GM18511 (cell line): ENCODE results near the gene ACACB.

Source experiments
- ATAC-seq: cut with Tn5 transposase; IDR thresholded peaks from one replicate; pipeline ENCODE4 v1.9.1; 2021; ENCODE audit warnings: mild to moderate bottlenecking, moderate library complexity; ENCODE audit not compliant: unreplicated experiment

The ACACB gene

GRCh38 chr12:109247831-109248654 lies 131.7 kb downstream of the ACACB start:
- no peak for ATAC-seq

DNA sequence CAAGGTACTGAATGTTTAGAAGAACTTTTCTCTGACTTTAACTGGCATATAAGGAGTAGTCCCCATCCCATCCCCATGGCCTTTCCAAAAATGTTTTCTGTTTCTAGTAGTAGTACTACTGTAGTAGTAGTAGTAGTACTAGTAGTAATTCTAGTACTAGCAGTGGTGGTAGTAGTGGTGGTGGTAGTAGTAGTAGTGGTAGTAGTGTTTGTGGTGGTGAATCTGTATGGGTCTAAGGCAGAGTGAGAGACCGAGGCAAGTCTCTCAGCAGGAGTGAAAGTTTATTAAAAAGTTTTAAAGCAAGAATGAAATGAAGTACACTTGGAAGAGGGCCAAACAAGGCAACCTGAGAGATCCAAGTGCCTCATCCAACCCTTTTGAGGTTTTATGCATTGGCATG lies 134.1 kb downstream of the ACACB start:
- no peak for ATAC-seq

GRCh38 chr12:109252799-109253198 lies 136.4 kb downstream of the ACACB start:
- no peak for ATAC-seq

DNA sequence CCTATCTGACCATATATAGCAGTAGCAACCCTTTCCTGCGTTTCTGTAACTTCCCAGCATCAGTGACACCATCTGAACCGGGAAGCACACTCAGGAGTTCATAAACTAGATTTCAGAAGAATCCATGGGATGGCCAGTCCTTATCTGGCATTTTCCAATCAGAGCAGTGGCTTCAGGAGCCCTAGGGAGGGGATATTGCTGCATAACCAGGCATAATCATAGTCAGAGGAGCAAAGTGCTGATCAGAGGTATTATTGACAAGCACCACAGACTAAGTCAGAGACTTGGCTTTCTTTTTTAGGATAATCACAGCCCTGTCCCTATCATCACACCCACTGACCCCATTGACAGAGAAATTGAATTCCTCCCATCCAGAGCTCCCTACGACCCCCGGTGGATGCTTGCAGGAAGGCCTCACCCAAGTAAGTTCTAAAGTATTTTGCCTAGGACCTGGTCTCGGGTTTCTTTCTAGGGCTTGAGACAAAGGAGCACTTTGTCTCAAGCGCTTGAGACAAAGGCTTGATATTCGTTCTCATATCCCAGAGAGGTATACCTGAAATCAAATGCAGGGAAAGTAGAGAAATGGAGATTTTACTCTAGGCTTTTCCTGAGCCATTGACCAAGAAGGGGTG lies 137.6 kb downstream of the ACACB start:
- no peak for ATAC-seq

- no peak for ATAC-seq
Measured at GRCh38 chr12:109255377-109255776, 139.0 kb downstream of the ACACB start.

GRCh38 chr12:109256011-109256410 lies 139.6 kb downstream of the ACACB start:
- no peak for ATAC-seq

- no peak for ATAC-seq
Measured at GRCh38 chr12:109258201-109258600, 141.8 kb downstream of the ACACB start.

- no peak for ATAC-seq
Measured at GRCh38 chr12:109258607-109259544, 142.5 kb downstream of the ACACB start.

GRCh38 chr12:109259545-109259895 lies 143.1 kb downstream of the ACACB start:
- no peak for ATAC-seq

DNA sequence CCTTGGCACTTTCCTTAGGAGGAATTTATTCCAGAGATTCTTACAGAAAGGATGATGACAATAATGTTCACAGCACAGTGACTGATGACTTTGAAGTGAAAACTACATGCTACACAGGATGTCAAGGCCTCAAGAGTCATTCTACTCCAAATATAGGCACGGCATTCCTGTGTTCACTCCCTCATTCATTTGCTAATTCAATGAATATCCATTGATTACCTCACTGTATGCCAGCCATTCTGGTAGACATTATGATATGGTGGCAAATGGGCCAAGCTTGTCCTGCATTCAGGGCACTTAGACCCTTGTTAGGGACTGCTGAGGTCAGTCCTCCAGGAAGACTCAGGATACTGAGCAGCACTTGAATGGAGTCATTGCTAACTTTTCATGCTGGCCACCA lies 144.7 kb downstream of the ACACB start:
- ATAC-seq: no peak

- ATAC-seq: no peak
Measured at GRCh38 chr12:109261939-109262338, 145.6 kb downstream of the ACACB start.

GRCh38 chr12:109263439-109263838 lies 147.1 kb downstream of the ACACB start:
- ATAC-seq: no peak

DNA sequence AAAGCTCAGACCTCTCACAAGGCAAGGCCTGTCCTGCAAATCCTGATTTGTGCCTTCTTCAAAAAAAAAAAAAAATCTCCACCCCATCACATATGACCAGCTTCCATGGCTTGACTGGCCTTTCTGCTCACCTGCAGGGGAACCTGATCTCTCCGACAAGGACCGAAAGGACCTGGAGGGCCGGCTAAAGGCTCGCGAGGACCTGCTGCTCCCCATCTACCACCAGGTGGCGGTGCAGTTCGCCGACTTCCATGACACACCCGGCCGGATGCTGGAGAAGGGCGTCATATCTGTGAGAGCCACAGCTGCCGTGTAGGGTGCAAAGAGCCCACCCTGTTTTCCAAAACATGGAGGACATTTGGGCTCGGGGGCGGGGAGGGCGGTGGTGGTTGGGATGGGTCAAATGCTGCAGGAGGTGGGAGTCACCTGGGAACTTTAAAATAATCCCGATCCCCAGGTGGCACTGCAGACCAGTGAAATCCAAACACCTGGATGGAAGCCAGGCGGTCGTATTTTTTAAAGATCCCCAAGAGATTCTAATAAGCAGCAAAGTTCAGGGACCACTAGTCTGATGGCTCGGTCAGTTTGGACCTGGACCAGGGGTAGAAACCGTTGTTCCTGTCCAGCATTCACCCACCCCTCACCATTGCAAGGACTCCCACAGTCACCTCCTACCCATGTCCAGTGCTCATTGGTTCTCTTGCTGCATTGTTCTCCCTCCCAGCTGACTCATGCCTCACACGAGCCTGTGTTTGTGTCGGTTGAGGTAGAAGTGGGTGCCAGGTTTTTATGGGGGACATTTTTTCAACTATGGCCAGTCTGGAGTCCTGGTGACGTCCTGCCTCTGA lies 147.9 kb downstream of the ACACB start:
- no peak for ATAC-seq

GRCh38 chr12:109264943-109265650 lies 148.7 kb downstream of the ACACB start:
- ATAC-seq: no peak

GRCh38 chr12:109266106-109266879 lies 149.9 kb downstream of the ACACB start:
- ATAC-seq: no peak

- ATAC-seq: no peak
Measured at GRCh38 chr12:109267361-109267760, 151.0 kb downstream of the ACACB start.

- no peak for ATAC-seq
Measured at GRCh38 chr12:109268896-109269295, 152.5 kb downstream of the ACACB start.

DNA sequence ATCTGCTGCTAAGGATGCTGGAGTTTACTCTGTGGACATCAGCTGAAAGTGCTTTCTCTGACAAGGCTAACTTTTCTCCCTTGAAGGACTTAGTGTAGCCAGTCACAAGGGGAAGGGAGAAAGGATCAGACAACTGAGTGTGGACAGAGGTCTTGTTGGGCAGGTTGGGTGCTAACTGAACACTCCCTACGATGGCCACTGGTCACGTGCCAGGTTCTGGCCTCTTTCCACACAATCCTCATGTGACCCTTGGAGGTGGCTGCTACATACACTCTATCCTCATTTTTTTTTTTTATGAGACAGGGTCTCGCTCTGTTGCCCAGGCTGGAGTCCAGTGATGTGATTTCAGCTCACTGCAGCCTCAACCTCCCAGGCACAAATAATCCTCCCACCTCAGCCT lies 153.0 kb downstream of the ACACB start:
- no peak for ATAC-seq

DNA sequence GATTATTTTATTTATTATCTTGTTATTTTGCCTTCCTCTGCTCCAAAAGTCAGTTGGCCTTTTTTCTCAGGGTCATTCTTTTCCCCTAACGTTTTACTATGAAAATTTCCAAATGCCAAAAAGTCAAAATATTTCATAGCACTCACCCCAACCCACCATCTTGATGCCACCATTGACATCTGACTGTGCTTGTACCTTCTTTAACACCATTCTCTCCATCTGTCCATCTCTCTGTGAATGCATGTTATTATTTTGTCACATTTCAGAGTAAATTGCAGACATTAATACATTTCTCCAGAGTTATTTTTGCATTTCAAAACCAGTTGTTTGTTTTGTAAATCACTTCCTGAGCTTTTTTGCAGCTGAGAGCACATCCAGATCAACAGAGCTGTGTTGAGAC lies 154.1 kb downstream of the ACACB start:
- no peak for ATAC-seq
